HS-27A (cell line): ENCODE measurements around the gene L3MBTL2.

ENCODE experiments used
- DNase-seq: peaks from one replicate; pipeline ENCODE4 v3.0.0-alpha.2; 2012; ENCODE audit warnings: low read depth, missing footprints

L3MBTL2 gene

GRCh38 chr22:41274856-41275255, 69.7 kb downstream of the L3MBTL2 start:
- DNase-seq: no peak

GRCh38 chr22:41280065-41280464, 75.0 kb downstream of the L3MBTL2 start:
- no peak for DNase-seq

- DNase-seq: no peak
Observed at GRCh38 chr22:41280854-41281253, 75.7 kb downstream of the L3MBTL2 start.
